Measurements from ENCODE around the gene APBB3. TPM values are rescaled to one million over a fixed set of nuclear protein-coding genes. Genes with fewer than 3 reads are reported as not detected.

Gene APBB3
- total RNA-seq, 1 donor from 2014 or later: 68.5 TPM

GRCh38 chr5:140568443-140569063 lies 4.2 kb upstream of the APBB3 start:
- Mint-ChIP-seq H3K9me3 (no peaks in the 10 kb centered on the region), H3K27me3 (ENCODE audit: low read depth) (no peaks in the 10 kb centered on the region), H3K36me3 (peaks cover 16% of the 10 kb centered on the region), H3K4me1 (peaks cover 17% of the 10 kb centered on the region), H3K27ac (no peak overlapping the region), H3K4me3 (no peak overlapping the region)
- no peak for TF ChIP-seq CTCF (IDR thresholded peaks at IDR 0.05; ENCODE audit: unreplicated experiment)
- no peak for DNase-seq (ENCODE audit: low spot score in 2 of 2, unreplicated experiment in 2 of 2)

- H3K36me3 Mint-ChIP-seq: peaks cover 16% of the 10 kb centered on the region
- no peak for TF ChIP-seq CTCF (IDR thresholded peaks at IDR 0.05; ENCODE audit: unreplicated experiment)
- peaks cover 21% of the 10 kb centered on the region for H3K4me1 Mint-ChIP-seq
- no peak overlapping the region for H3K4me3 Mint-ChIP-seq
- DNase-seq (ENCODE audit: low spot score in 2 of 2, unreplicated experiment in 2 of 2): no peak
- no peak overlapping the region for H3K27ac Mint-ChIP-seq
- no peaks in the 10 kb centered on the region for H3K9me3 Mint-ChIP-seq
- no peaks in the 10 kb centered on the region for H3K27me3 Mint-ChIP-seq (ENCODE audit: low read depth)
Observed at GRCh38 chr5:140567871-140568270, 3.5 kb upstream of the APBB3 start.

GRCh38 chr5:140567136-140567818 lies 2.9 kb upstream of the APBB3 start:
- peaks cover 23% of the 10 kb centered on the region for H3K4me1 Mint-ChIP-seq
- H3K27ac Mint-ChIP-seq: no peak overlapping the region
- H3K27me3 Mint-ChIP-seq (ENCODE audit: low read depth): no peaks in the 10 kb centered on the region
- peaks cover 16% of the 10 kb centered on the region for H3K36me3 Mint-ChIP-seq
- peak overlapping the region; percentile 9 for H3K4me3 Mint-ChIP-seq
- no peaks in the 10 kb centered on the region for H3K9me3 Mint-ChIP-seq
- TF ChIP-seq CTCF (IDR thresholded peaks at IDR 0.05; ENCODE audit: unreplicated experiment): no peak
- DNase-seq (ENCODE audit: low spot score in 2 of 2, unreplicated experiment in 2 of 2): no peak

- peaks cover 16% of the 10 kb centered on the region for H3K36me3 Mint-ChIP-seq
- TF ChIP-seq CTCF (IDR thresholded peaks at IDR 0.05; ENCODE audit: unreplicated experiment): no peak
- H3K27me3 Mint-ChIP-seq (ENCODE audit: low read depth): no peaks in the 10 kb centered on the region
- H3K9me3 Mint-ChIP-seq: no peaks in the 10 kb centered on the region
- no peak overlapping the region for H3K27ac Mint-ChIP-seq
- DNase-seq (ENCODE audit: low spot score in 2 of 2, unreplicated experiment in 2 of 2): no peak
- H3K4me1 Mint-ChIP-seq: peaks cover 23% of the 10 kb centered on the region
- H3K4me3 Mint-ChIP-seq: peak overlapping the region; percentile 9
Observed at GRCh38 chr5:140566665-140567064, 2.3 kb upstream of the APBB3 start.

GRCh38 chr5:140565780-140566095 lies 1.3 kb upstream of the APBB3 start:
- DNase-seq (ENCODE audit: low spot score in 2 of 2, unreplicated experiment in 2 of 2): no peak
- no peak overlapping the region for H3K27ac Mint-ChIP-seq
- H3K4me3 Mint-ChIP-seq: peak overlapping the region; percentile 90
- peaks cover 16% of the 10 kb centered on the region for H3K36me3 Mint-ChIP-seq
- H3K27me3 Mint-ChIP-seq (ENCODE audit: low read depth): no peaks in the 10 kb centered on the region
- H3K4me1 Mint-ChIP-seq: peaks cover 23% of the 10 kb centered on the region
- TF ChIP-seq CTCF (IDR thresholded peaks at IDR 0.05; ENCODE audit: unreplicated experiment): no peak
- no peaks in the 10 kb centered on the region for H3K9me3 Mint-ChIP-seq
